NCI-H128 (cell line): ENCODE measurements around the gene MGLL.

Source experiments
- DNase-seq: peaks from one replicate; lab custom pipeline; 2025; ENCODE audit not compliant: unreplicated experiment; lab: John Stamatoyannopoulos, UW

The MGLL gene

GRCh38 chr3:127678315-127678599 is 144.1 kb downstream of the MGLL start:
- no peak for DNase-seq

- DNase-seq: no peak
Measured at GRCh38 chr3:127677541-127678314, 144.6 kb downstream of the MGLL start.

GRCh38 chr3:127676921-127677351 is 145.4 kb downstream of the MGLL start:
- DNase-seq: no peak

GRCh38 chr3:127676456-127676855 is 145.9 kb downstream of the MGLL start:
- DNase-seq: no peak

GRCh38 chr3:127675651-127676391 is 146.5 kb downstream of the MGLL start:
- no peak for DNase-seq

GRCh38 chr3:127674790-127675189 is 147.5 kb downstream of the MGLL start:
- no peak for DNase-seq

GRCh38 chr3:127674101-127674721 is 148.1 kb downstream of the MGLL start:
- no peak for DNase-seq

- DNase-seq: no peak
Measured at GRCh38 chr3:127673191-127674100, 148.9 kb downstream of the MGLL start.

GRCh38 chr3:127672429-127673190 is 149.7 kb downstream of the MGLL start, which contains the start of gene ABTB1:
Gene ABTB1 (plus strand): TSS chr3:127672952. CDS start chr3:127673026, 74 bp downstream.
- peak; percentile 39 for DNase-seq

GRCh38 chr3:127671523-127672428 is 150.5 kb downstream of the MGLL start:
- no peak for DNase-seq

GRCh38 chr3:127670761-127671522 is 151.4 kb downstream of the MGLL start:
- no peak for DNase-seq

- DNase-seq: no peak
Measured at GRCh38 chr3:127670229-127670559, 152.1 kb downstream of the MGLL start.

- DNase-seq: no peak
Measured at GRCh38 chr3:127669541-127670228, 152.6 kb downstream of the MGLL start.

- DNase-seq: no peak
Measured at GRCh38 chr3:127668906-127669305, 153.4 kb downstream of the MGLL start.

- DNase-seq: no peak
Measured at GRCh38 chr3:127667119-127667681, 155.1 kb downstream of the MGLL start.

GRCh38 chr3:127666676-127667075 is 155.6 kb downstream of the MGLL start:
- no peak for DNase-seq

- DNase-seq: no peak
Measured at GRCh38 chr3:127665586-127665985, 156.7 kb downstream of the MGLL start.

GRCh38 chr3:127665165-127665564 is 157.2 kb downstream of the MGLL start:
- no peak for DNase-seq
